Hematopoietic multipotent progenitor cell (in vitro differentiated cells): Measurements from ENCODE around the gene FNDC3B. TPM values are rescaled to one million over a fixed set of nuclear protein-coding genes. Genes with fewer than 3 reads are reported as not detected.
"Not testable (repeated sequence)": the region's sequence is repeated elsewhere in the genome, so short reads cannot be mapped to it uniquely, and the experiment has no call there.

Experiments
- DNase-seq, 3 donors: peaks; one replicate each; pipeline ENCODE4 v3.0.0-alpha.2; 2011 to 2015; ENCODE audit warnings: low read depth in 2 of 3, low spot score in 2 of 3
- total RNA-seq: library from RNA; depleted of rRNA; stranded (reverse); fragments of >200 nt; gene quantifications from one replicate; pipeline ENCODE4 v1.2.3, GENCODE V29; 2012

Gene FNDC3B
- total RNA-seq, 1 donor = 28.0 TPM

GRCh38 chr3:172254542-172254941 lies 215.2 kb downstream of the FNDC3B start:
- DNase-seq = no peak

GRCh38 chr3:172255321-172255720 lies 215.9 kb downstream of the FNDC3B start:
- DNase-seq = not testable (repeated sequence)

GRCh38 chr3:172256101-172256734 lies 216.8 kb downstream of the FNDC3B start:
- DNase-seq = no peak

- DNase-seq = no peak
Observed at GRCh38 chr3:172257648-172258400, 218.4 kb downstream of the FNDC3B start.

- no peak for DNase-seq
Observed at GRCh38 chr3:172258624-172259023, 219.2 kb downstream of the FNDC3B start.

GRCh38 chr3:172259111-172259541 lies 219.7 kb downstream of the FNDC3B start:
- no peak for DNase-seq

GRCh38 chr3:172259726-172260248 lies 220.4 kb downstream of the FNDC3B start:
- DNase-seq = no peak

- no peak for DNase-seq
Observed at GRCh38 chr3:172260381-172260780, 221.0 kb downstream of the FNDC3B start.

GRCh38 chr3:172261054-172261453 lies 221.7 kb downstream of the FNDC3B start:
- no peak for DNase-seq

- no peak for DNase-seq
Observed at GRCh38 chr3:172262991-172263608, 223.7 kb downstream of the FNDC3B start.

GRCh38 chr3:172263781-172264486 lies 224.6 kb downstream of the FNDC3B start:
- DNase-seq = no peak

GRCh38 chr3:172266103-172266502 lies 226.7 kb downstream of the FNDC3B start:
- DNase-seq = no peak

- DNase-seq = no peak
Observed at GRCh38 chr3:172268425-172268824, 229.0 kb downstream of the FNDC3B start.

GRCh38 chr3:172268868-172269267 lies 229.5 kb downstream of the FNDC3B start:
- DNase-seq = no peak

GRCh38 chr3:172270557-172271166 lies 231.3 kb downstream of the FNDC3B start:
- DNase-seq = no peak

GRCh38 chr3:172271386-172271976 lies 232.1 kb downstream of the FNDC3B start:
- no peak for DNase-seq

- no peak for DNase-seq
Observed at GRCh38 chr3:172272698-172273097, 233.3 kb downstream of the FNDC3B start.

GRCh38 chr3:172273378-172273777 lies 234.0 kb downstream of the FNDC3B start:
- DNase-seq = no peak

GRCh38 chr3:172274906-172275305 lies 235.5 kb downstream of the FNDC3B start:
- no peak for DNase-seq

GRCh38 chr3:172275586-172275985 lies 236.2 kb downstream of the FNDC3B start:
- DNase-seq = no peak
